Measurements from ENCODE around the gene CCDC142.
A peak's percentile ranks its signal among the peaks of the same experiment; 100 is the strongest.

CCDC142 gene

DNA sequence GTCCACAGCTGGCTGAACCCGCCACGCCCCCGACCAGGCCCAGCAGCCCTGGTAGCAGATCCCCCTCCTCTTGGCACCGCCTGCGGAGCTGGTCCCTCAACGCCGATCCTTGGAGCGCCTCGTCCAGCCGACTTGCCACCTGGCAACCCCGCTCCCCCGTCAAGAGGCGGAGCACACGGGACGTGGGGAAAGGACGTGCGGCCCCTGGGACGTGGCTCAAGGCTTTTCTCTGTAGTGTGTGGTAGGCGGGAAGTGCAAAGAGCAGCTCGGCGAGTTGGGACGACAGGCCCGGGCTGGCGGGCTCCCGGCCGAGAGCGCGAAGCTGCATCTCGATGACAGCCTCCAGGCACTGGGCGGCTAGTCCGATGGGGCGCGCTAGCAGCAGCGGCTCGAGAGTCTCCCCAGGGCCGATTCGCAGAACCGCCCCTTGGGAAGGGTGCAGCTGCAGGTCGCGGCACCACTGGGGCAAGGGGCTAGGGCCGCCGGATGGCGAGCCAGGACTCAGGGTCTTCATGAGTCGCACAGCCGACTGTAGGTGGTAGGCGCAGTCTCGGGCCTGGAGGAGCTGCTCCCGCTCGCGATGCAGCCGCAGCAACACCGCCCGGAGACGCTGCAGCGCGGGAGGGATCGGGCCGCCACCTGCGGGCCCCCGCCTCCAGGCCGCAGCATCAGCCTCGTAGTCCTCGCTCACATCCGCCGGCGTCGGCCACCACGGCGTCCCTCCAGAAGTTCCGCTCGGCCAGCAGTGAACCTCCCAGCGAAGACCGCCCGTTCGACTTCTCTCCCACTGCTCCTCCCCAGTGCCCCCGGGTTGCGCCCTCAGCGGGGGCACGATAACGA is 617 bp downstream of the CCDC142 start:
- TF ChIP-seq, protein P1, sequence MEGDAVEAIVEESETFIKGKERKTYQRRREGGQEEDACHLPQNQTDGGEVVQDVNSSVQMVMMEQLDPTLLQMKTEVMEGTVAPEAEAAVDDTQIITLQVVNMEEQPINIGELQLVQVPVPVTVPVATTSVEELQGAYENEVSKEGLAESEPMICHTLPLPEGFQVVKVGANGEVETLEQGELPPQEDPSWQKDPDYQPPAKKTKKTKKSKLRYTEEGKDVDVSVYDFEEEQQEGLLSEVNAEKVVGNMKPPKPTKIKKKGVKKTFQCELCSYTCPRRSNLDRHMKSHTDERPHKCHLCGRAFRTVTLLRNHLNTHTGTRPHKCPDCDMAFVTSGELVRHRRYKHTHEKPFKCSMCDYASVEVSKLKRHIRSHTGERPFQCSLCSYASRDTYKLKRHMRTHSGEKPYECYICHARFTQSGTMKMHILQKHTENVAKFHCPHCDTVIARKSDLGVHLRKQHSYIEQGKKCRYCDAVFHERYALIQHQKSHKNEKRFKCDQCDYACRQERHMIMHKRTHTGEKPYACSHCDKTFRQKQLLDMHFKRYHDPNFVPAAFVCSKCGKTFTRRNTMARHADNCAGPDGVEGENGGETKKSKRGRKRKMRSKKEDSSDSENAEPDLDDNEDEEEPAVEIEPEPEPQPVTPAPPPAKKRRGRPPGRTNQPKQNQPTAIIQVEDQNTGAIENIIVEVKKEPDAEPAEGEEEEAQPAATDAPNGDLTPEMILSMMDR (IDR thresholded peaks at IDR 0.05; ENCODE audit: low read depth, low read length, missing control alignments): no peak
- DNase-seq: no peak
- in situ Hi-C loops (cut with HindIII; ENCODE audit: low pct_ligation_motif_present, low sequenced_read_pairs): no loop called here
- Histone ChIP-seq H3K27me3 (replicated peaks) (no peaks in the 10 kb centered on the region), H3K36me3 (replicated peaks) (peaks cover 4% of the 10 kb centered on the region), H3K4me3 (ENCODE audit: low read depth, low read length) (peak overlapping the region; percentile 99), H3K27ac (peak overlapping the region; percentile 65)

GRCh38 chr2:74481431-74481830 is 1.4 kb downstream of the CCDC142 start:
- DNase-seq: no peak
- TF ChIP-seq, protein P1 (IDR thresholded peaks at IDR 0.05; ENCODE audit: low read depth, low read length, missing control alignments): no peak
- H3K36me3 ChIP-seq (replicated peaks): peaks cover 4% of the 10 kb centered on the region
- no peak overlapping the region for H3K27ac ChIP-seq
- H3K27me3 ChIP-seq (replicated peaks): no peaks in the 10 kb centered on the region
- peak overlapping the region; percentile 99 for H3K4me3 ChIP-seq (ENCODE audit: low read depth, low read length)
- in situ Hi-C loops (cut with HindIII; ENCODE audit: low pct_ligation_motif_present, low sequenced_read_pairs): no loop called here

DNA sequence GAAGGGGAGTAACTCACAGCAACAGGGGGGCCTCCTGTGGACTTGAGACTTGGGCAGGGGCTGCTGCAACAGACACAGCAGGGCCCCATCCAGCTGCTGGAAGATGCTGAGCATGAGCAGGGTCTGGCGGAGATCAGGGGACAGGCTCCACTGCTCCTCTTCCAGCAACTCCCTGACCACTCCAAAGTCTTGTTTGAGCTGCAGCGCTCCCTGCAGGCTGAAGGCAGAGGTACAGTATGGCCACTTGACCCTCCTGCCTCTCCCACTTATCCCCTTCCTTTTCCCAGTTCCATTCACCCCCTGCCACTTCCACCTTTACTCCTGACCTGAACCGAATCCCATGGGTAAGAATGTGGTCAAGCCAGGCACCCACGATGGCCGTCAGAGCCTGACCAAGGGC is 7.9 kb downstream of the CCDC142 start:
- DNase-seq: no peak
- no peaks in the 10 kb centered on the region for H3K27me3 ChIP-seq (replicated peaks)
- H3K27ac ChIP-seq: no peak overlapping the region
- H3K4me3 ChIP-seq (ENCODE audit: low read depth, low read length): no peak overlapping the region
- in situ Hi-C loops (cut with HindIII; ENCODE audit: low pct_ligation_motif_present, low sequenced_read_pairs): no loop called here
- peaks cover 15% of the 10 kb centered on the region for H3K36me3 ChIP-seq (replicated peaks)
- TF ChIP-seq, protein P1 (IDR thresholded peaks at IDR 0.05; ENCODE audit: low read depth, low read length, missing control alignments): peak; percentile 57

DNA sequence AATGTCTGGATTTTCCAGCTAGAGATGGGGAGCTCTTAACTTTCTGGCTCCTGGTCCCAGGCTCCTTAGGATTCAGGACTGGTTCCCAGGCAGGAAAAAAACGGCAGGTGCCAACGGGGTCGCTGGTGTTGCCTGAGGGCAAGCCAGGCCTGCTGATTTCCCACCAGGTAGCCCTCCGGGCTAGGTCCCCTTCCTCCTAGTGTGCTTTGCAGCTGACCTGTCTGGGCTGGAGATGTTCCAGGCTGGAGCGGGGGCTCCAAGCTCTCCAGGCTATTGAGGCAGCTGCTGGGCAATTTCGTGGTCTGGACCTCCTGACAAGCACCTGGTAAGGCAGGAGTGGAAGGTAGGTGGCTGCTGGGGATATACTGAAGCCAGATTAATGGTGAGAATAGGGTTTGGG is 8.3 kb downstream of the CCDC142 start:
- DNase-seq: no peak
- Histone ChIP-seq H3K4me3 (ENCODE audit: low read depth, low read length) (no peak overlapping the region), H3K27me3 (replicated peaks) (no peaks in the 10 kb centered on the region), H3K36me3 (replicated peaks) (peaks cover 15% of the 10 kb centered on the region), H3K27ac (no peak overlapping the region)
- TF ChIP-seq, protein P1 (IDR thresholded peaks at IDR 0.05; ENCODE audit: low read depth, low read length, missing control alignments): no peak
- in situ Hi-C loops (cut with HindIII; ENCODE audit: low pct_ligation_motif_present, low sequenced_read_pairs): no loop called here

DNA sequence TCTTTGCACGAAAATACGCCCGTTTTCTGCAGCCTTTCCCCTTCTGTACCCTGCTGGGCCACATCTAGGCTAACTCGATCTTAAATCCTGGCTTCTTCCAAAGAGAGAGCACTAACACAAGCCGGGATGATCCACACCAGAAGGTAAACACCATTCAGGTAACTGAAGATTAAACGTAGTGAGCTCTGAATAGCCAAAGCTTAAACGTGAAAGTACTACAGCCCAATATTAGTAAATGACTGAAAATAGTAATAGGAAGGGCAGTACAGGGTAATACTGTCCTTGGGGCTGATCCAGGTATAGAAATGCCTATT is 9.9 kb downstream of the CCDC142 start:
- Histone ChIP-seq H3K36me3 (replicated peaks) (peaks cover 15% of the 10 kb centered on the region), H3K27me3 (replicated peaks) (no peaks in the 10 kb centered on the region), H3K4me3 (ENCODE audit: low read depth, low read length) (peak overlapping the region; percentile 87), H3K27ac (peak overlapping the region; percentile 64)
- no peak for DNase-seq
- in situ Hi-C loops (cut with HindIII; ENCODE audit: low pct_ligation_motif_present, low sequenced_read_pairs): no loop called here
- TF ChIP-seq, protein P1 (IDR thresholded peaks at IDR 0.05; ENCODE audit: low read depth, low read length, missing control alignments): no peak

Data from brain microvascular endothelial cell (primary cell).